HG03378 (cell line): ENCODE data around the gene IL36B.

ENCODE experiments used
- ATAC-seq: cut with Tn5 transposase; IDR thresholded peaks from one replicate; pipeline ENCODE4 v1.9.1; 2021; ENCODE audit warnings: mild to moderate bottlenecking, moderate library complexity; ENCODE audit not compliant: unreplicated experiment

Gene IL36B

GRCh38 chr2:113057117-113057516, 4.5 kb upstream of the IL36B start:
- no peak for ATAC-seq

GRCh38 chr2:113056521-113056920, 3.9 kb upstream of the IL36B start:
- ATAC-seq, result no peak

DNA sequence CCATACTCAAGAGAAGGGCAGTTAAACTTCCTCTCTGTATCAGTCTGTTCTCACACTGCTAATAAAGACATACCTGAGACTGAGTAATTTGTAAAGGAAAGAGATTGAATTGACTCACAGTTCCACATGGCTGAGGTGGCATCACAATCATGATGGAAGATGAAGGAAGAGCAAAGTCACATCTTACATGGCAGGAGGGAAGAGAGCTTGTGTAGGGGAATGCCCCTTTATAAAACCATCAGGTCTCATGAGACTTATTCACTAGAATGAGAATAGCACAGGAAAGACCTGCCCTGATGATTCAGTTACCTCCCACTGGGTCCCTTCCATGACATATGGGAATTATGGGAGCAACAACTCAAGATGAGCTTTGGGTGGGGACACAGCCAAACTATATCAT, 1.4 kb upstream of the IL36B start:
- no peak for ATAC-seq

GRCh38 chr2:113053666-113054065, 999 bp upstream of the IL36B start:
- ATAC-seq, result no peak

DNA sequence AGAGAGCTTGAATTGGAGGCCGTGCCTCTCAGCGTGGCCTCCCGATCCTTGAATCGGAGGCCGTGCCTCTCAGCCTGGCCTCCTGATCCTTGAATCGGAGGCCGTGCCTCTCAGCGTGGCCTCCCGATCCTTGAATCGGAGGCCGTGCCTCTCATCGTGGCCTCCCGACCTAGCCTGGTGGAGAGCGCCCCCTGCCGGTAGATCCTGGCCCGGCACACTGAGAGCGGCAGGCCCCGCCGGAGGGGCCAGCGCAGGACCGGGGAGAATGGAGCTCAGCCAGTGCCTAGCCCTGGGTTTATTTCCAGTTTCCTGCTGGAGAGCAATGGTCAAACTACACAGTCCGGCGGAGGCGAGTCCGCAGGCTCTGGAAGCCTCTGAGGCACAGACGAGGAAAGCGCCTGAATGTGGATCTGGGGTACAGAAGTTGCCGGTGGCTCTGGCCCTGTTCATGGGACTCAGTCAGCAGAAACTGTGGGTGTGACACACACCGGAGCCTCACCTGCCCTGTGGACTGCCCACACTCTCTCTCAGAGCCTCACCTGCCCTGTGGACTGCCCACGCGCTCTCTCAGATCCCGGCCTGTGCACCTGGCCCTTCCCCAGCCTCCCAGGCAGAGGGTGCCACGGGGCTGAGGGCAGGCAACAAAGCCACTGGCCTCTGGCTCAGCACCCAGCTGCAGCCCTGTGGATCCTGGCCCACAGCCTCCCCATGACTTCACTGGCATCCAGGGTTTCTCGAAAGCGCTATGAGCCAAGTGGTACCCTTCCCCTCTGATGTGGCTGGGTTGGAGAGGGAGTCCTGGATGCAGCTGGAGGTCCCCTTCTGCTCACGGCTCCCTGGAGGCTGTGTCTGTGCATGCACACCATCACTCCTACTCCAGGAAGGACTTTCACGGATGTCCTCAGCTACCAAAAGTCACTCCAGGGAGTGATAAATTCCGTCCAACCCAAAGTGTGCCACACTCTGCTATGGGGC, 1.5 kb downstream of the IL36B start:
- ATAC-seq, result no peak

DNA sequence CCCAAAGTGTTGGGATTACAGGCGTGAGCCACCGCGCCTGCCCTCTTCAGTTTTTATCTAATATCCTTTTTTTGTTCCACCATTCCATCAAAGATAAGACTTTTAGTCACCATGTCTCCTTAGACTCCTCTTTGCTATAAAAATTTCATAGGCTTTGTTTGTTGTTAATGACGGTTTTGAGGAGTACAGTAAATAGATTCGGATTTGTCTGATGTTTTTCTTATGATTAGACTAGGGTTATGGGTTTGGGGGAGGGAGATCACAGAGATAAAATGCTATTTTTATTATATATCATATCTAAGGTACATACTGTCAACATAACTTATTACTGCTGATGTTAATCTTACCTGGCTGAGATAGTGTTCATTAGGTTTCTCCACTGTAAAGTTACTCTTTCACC, 6.2 kb downstream of the IL36B start:
- no peak for ATAC-seq

GRCh38 chr2:113041871-113042270, 10.8 kb downstream of the IL36B start:
- no peak for ATAC-seq

GRCh38 chr2:113039719-113040118, 12.9 kb downstream of the IL36B start:
- ATAC-seq, result no peak

DNA sequence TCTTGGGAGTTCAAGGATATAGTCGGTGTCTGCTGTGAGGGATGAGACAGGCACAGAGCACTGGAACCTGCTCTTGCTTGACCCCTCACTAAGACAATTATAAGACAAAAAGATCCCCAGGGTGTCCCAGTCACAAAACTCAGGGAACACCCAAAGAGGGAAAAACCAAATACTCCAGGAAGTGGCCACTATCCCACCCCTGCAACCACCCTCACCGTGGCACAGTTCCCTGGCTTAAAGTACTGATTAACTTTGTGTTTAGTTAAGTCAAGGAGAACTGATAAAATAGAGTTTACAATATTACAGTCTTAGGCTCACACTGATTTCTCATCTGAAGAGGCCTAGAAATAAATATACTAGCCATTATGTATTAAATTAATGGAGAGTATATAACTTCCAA, 13.5 kb downstream of the IL36B start:
- ATAC-seq, result no peak

- no peak for ATAC-seq
These were observed 14.4 kb downstream of the IL36B start for GRCh38 chr2:113038291-113038690.

DNA sequence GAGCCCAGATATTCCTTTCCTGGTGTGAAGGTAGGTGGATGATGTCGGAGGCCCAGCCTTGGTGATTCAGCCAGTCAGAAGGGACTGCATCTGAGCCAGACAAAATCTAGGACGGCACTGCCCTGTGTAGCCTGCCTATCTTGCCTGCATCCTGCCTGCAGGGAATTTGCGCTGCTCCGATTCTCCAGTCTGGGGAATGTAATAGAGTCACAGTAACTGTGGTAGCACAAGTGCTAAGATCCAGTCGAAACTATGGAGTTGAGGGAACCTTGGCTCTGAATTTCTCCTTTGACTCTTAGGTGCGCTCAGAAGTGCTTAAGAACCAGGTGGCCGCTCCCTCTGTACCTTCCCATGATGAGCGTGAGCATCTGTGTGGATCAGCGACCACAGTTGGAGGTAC, 15.9 kb downstream of the IL36B start:
- ATAC-seq, result no peak

DNA sequence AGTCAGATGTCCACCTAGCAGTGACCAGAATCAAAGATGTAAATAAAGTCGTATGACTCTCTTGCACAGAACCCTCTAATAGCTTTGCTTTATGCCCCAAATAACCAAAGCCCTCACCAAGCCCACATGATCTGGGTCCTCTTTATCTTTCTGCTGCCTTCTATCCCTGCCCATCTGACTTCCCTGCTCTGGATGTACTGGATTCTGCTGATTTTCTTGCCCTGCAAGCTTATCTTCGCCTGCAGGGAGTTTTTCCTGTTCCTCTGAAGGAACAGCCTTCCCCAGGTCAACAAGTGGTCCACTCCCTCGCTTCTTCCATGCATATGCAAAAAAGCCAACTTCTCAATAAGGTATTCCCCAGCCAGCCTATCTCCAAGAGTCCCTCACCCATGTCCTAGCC, 18.7 kb downstream of the IL36B start:
- no peak for ATAC-seq

DNA sequence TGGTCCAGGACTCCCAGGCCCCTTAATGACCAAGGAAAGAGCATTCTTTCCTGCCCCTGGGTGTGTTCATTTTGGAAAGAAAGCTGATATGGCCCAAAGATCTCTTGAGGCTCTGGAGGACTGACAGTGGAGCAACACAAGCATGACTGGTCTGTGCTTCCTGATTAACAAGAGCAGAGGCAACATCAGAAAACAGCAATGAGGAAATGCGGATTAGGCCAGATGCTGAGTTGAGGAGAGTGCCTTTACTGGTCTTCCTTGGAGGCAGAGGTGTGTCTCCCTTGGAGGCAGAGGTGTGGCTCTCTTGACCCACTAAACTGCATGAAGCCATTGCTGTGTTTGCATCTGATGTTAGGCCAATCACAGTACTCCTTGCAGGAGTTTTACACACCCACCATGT, 19.9 kb downstream of the IL36B start:
- ATAC-seq, result no peak

DNA sequence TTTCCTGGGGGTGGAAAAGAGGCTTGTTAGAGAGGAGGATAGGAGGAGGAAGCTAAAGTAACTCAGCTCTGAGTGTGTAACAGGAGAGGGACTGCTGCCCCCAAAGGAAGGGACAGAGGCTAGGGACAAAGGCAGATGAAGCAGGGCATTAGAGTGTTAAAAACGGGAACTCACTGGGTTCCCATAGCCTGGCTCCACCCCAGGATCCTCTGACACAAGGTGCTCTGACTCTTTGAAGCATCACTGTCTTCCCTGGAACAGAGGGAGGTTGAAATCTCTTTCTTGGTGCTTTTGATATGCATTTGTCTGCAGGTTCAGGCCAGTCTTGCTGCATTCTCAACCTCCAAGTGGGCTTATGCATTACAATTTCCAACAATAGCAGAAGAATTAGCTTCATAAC, 24.6 kb downstream of the IL36B start:
- ATAC-seq, result no peak

DNA sequence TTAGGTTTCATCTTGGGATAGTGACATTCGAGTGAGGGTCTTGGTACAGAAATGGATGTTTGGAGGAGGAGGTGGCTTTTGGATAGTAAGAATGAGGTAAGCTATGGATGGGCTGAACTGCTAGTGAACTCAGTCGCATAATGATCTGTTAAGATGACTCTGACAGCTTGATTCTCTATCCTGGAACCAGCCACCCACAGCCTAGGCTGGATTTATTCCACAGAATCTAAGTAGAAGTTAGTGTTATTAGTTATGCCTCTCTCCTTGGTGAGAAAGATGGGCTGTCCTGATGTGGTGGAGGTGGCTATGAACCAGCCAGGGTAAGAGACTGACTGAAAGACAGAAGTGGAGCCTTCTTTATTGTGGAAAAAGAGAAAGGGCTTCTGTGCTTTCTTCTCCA, 25.0 kb downstream of the IL36B start:
- no peak for ATAC-seq

GRCh38 chr2:113025737-113026136, 26.9 kb downstream of the IL36B start:
- ATAC-seq, result no peak

DNA sequence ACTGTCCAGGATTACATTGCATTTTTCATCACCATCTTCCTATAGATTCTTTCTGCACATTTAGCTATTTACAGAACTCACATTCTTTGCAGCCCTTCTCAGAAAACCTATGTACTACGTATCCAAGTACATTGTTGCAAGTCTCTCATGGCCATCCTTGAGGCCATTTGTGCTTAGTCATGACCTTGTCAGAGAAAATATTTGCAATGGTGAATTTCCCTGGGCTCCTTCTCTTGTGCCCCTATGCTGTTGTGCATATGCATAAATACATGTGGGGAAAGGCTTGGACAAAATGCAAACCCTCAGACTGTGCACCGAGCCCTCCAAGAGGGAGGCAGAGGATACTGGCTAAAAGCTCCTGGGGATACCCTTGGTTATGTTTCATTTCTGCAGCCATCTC, 27.9 kb downstream of the IL36B start:
- ATAC-seq, result no peak

- no peak for ATAC-seq
These were observed 31.4 kb downstream of the IL36B start for GRCh38 chr2:113021312-113021711.

GRCh38 chr2:113018509-113018908, 34.2 kb downstream of the IL36B start:
- ATAC-seq, result no peak

- no peak for ATAC-seq
These were observed 37.0 kb downstream of the IL36B start for GRCh38 chr2:113015655-113016054.

DNA sequence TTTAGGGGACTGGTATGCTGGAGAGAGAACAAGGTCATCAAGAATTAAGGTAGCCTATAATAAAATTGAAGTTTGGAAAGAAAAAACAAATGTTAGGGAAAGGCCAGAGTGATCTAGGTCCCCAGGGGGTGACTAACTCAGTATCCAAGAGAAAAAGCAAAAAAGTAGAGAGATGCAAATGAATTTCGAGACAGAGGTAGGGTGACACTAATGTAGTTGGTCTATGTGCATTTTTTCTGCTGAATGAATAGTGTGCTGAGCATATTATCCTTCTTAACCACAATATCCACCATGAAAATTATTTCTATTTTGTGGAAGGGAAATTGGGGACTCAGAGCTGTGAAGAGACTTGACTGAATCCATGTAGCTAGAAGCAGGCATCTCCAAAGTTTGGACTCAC, 37.6 kb downstream of the IL36B start:
- no peak for ATAC-seq

DNA sequence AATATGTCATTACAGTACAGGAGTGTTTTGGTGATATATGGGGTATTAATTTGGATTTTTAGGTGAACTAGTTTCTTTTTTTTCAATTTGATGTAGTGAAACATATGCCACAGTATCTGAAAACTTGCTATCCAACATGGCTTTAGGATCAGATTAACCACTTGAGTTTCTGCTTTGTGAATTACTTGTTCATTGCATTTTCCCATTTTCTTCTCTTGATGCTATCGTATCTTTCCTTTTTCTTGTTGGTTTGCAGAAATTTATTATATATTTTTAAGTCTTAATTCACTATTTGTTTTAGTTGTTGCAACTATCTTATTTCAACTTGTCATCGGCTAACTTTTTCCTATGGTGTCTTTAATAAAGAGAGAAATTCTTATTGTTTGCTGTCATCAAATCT, 38.6 kb downstream of the IL36B start:
- ATAC-seq, result no peak

DNA sequence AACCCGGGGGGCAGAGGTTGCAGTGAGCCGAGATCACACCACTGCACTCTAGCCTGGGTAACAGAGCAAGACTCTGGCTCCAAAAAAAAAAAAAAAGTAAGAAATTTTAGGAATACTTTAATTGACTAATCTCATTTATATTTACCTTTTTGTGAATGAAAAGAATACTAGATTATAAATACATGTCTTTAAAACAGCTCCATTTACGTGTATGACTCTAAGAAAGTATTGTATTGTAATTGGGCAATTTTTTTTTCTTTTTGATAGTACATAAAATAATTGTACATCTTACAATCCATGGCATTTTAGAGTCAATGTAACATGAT, 39.4 kb downstream of the IL36B start:
- no peak for ATAC-seq
